K562 (cell line): ENCODE data around the gene SNX10. TPM values are rescaled to one million over a fixed set of nuclear protein-coding genes. Genes with fewer than 3 reads are reported as not detected.

Source experiments
- ARID2 ChIP-seq: fragments of 450-650 bp; IDR thresholded peaks from 2 replicates; pipeline ENCODE4 v1.6.1; 2017; ENCODE audit warnings: antibody characterized with exemption, mild to moderate bottlenecking
- ARNT ChIP-seq, 2 experiments: fragments of 450-650 bp; IDR thresholded peaks; 2 replicates each; pipeline ENCODE4 v1.6.1; 2016; ENCODE audit warnings: mild to moderate bottlenecking in 1 of 2
- CEBPB ChIP-seq: fragments of 450-650 bp; IDR thresholded peaks from 2 replicates; pipeline ENCODE4 v1.6.1; 2016; ENCODE audit warnings: missing genetic modification characterization, missing compliant biosample characterization
- GTF2A2 ChIP-seq: IDR thresholded peaks from 2 replicates; pipeline ENCODE4 v1.6.1; 2016; ENCODE audit warnings: mild to moderate bottlenecking, missing genetic modification characterization, missing compliant biosample characterization
- HMG20B ChIP-seq: fragments of 250-450 bp; sonication (Bioruptor Pico); IDR thresholded peaks from 2 replicates; pipeline ENCODE4 v1.5.0; 2021; ENCODE audit warnings: mild to moderate bottlenecking
- NFRKB ChIP-seq: fragments of 450-650 bp; IDR thresholded peaks from 2 replicates; pipeline ENCODE4 v1.6.1; 2016; ENCODE audit warnings: low read depth
- PYGO2 ChIP-seq: fragments of 450-650 bp; IDR thresholded peaks from 2 replicates; pipeline ENCODE4 v1.6.1; 2016; ENCODE audit warnings: mild to moderate bottlenecking, missing genetic modification characterization, moderate library complexity, missing compliant biosample characterization
- RNF2 ChIP-seq: sonication (generic); IDR thresholded peaks from 2 replicates; pipeline ENCODE4 v1.6.1; 2016
- SNAPC5 ChIP-seq: fragments of 250-450 bp; sonication (Bioruptor Pico); IDR thresholded peaks from 2 replicates; pipeline ENCODE4 v1.8.0; 2021; ENCODE audit warnings: moderate library complexity, mild to moderate bottlenecking, inconsistent platforms
- WHSC1 ChIP-seq: IDR thresholded peaks from one replicate; pipeline ENCODE4 v1.6.1; 2012; ENCODE audit warnings: low read length, control low read depth, inconsistent platforms
- XRCC5 ChIP-seq: fragments of 200-400 bp; formaldehyde crosslinking; IDR thresholded peaks from 2 replicates; pipeline ENCODE4 v1.6.1; 2017; ENCODE audit warnings: low read depth, mild to moderate bottlenecking, low read length
- ZNF24 ChIP-seq: fragments of 450-650 bp; IDR thresholded peaks from 2 replicates; pipeline ENCODE4 v1.6.1; 2016
- ZNF57 ChIP-seq: fragments of 450-650 bp; formaldehyde crosslinking; IDR thresholded peaks from 2 replicates; pipeline ENCODE4 v1.4.0; 2020; ENCODE audit warnings: mild to moderate bottlenecking, moderate library complexity
- polyA plus RNA-seq, 8 experiments: library from polyadenylated mRNA; depleted of rRNA in 4 of 8; stranded (reverse) in 5 of 8; unstranded in 3 of 8; fragments of >200 nt; fragmentation: Nextera tagmentation in 2 of 8; fragmentation: Illumina TruSeq in 1 of 8; extraction: Ambion mirVana in 2 of 8; extraction: Trizol in 1 of 8; gene quantifications; 2 replicates each; pipeline versions ENCODE4 v1.2.1 to v1.2.3, GENCODE V29; 2011 to 2014; ENCODE audit warnings: inconsistent platforms in 1 of 8, missing spikeins in 1 of 8
- total RNA-seq, 7 experiments: library from RNA; depleted of rRNA in 6 of 7; stranded (reverse); fragments of >200 nt in 6 of 7; fragmentation: Illumina TruSeq in 2 of 7; extraction: Trizol in 2 of 7; gene quantifications; 2 replicates each; pipeline versions ENCODE4 v1.2.1 to v1.2.3, GENCODE V29; 2011 to 2021; ENCODE audit warnings: low replicate concordance in 1 of 7
- TF ChIP-seq, protein P1 (sequence below): fragments of 450-650 bp; IDR thresholded peaks from 2 replicates; pipeline ENCODE4 v1.6.1; 2016; ENCODE audit warnings: mild to moderate bottlenecking, moderate library complexity
- TF ChIP-seq, protein P2 (sequence below), 2 experiments: fragments of 450-650 bp in 1 of 2; sonication (generic) in 1 of 2; formaldehyde crosslinking in 1 of 2; IDR thresholded peaks in 1 of 2; conservative IDR thresholded peaks in 1 of 2; 2 replicates each; pipeline versions ENCODE4 v1.6.1 to v1.8.1; 2016 to 2023; ENCODE audit warnings: mild to moderate bottlenecking in 2 of 2, moderate library complexity in 2 of 2, inconsistent platforms in 1 of 2, missing genetic modification reagents in 1 of 2

The SNX10 gene
- total and polyA plus RNA-seq, 9 of the 15 experiments (the other 6 are each of a cell fraction or from before 2014, with no cell fraction given), result 6.9 to 16.5 (median 11.5) TPM

DNA sequence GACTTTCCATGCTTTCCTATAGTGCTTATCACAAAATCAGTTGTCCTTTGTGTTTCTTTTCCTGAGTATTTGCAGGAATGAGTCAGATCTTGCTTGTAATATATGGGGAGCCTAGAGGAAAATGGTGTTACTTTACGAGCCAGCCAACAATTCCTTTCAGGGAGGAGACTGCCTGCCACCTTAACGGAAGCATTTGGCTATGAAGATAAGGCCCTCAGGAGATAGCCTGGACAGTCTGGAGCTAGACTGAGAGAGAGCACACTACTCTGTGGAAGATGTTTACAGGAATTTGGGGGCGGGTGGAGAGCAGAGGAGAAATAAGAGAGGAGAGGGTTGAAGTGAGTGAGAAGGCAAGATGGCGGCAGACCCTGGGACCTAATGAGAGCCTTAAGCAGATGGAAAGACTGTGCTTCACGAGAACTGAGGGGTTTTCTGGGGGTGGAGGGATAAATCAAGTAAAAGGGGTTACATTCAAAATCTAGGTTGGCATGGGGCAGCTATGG is 126.3 kb downstream of the SNX10 start (continued):
- TF ChIP-seq, protein P1, sequence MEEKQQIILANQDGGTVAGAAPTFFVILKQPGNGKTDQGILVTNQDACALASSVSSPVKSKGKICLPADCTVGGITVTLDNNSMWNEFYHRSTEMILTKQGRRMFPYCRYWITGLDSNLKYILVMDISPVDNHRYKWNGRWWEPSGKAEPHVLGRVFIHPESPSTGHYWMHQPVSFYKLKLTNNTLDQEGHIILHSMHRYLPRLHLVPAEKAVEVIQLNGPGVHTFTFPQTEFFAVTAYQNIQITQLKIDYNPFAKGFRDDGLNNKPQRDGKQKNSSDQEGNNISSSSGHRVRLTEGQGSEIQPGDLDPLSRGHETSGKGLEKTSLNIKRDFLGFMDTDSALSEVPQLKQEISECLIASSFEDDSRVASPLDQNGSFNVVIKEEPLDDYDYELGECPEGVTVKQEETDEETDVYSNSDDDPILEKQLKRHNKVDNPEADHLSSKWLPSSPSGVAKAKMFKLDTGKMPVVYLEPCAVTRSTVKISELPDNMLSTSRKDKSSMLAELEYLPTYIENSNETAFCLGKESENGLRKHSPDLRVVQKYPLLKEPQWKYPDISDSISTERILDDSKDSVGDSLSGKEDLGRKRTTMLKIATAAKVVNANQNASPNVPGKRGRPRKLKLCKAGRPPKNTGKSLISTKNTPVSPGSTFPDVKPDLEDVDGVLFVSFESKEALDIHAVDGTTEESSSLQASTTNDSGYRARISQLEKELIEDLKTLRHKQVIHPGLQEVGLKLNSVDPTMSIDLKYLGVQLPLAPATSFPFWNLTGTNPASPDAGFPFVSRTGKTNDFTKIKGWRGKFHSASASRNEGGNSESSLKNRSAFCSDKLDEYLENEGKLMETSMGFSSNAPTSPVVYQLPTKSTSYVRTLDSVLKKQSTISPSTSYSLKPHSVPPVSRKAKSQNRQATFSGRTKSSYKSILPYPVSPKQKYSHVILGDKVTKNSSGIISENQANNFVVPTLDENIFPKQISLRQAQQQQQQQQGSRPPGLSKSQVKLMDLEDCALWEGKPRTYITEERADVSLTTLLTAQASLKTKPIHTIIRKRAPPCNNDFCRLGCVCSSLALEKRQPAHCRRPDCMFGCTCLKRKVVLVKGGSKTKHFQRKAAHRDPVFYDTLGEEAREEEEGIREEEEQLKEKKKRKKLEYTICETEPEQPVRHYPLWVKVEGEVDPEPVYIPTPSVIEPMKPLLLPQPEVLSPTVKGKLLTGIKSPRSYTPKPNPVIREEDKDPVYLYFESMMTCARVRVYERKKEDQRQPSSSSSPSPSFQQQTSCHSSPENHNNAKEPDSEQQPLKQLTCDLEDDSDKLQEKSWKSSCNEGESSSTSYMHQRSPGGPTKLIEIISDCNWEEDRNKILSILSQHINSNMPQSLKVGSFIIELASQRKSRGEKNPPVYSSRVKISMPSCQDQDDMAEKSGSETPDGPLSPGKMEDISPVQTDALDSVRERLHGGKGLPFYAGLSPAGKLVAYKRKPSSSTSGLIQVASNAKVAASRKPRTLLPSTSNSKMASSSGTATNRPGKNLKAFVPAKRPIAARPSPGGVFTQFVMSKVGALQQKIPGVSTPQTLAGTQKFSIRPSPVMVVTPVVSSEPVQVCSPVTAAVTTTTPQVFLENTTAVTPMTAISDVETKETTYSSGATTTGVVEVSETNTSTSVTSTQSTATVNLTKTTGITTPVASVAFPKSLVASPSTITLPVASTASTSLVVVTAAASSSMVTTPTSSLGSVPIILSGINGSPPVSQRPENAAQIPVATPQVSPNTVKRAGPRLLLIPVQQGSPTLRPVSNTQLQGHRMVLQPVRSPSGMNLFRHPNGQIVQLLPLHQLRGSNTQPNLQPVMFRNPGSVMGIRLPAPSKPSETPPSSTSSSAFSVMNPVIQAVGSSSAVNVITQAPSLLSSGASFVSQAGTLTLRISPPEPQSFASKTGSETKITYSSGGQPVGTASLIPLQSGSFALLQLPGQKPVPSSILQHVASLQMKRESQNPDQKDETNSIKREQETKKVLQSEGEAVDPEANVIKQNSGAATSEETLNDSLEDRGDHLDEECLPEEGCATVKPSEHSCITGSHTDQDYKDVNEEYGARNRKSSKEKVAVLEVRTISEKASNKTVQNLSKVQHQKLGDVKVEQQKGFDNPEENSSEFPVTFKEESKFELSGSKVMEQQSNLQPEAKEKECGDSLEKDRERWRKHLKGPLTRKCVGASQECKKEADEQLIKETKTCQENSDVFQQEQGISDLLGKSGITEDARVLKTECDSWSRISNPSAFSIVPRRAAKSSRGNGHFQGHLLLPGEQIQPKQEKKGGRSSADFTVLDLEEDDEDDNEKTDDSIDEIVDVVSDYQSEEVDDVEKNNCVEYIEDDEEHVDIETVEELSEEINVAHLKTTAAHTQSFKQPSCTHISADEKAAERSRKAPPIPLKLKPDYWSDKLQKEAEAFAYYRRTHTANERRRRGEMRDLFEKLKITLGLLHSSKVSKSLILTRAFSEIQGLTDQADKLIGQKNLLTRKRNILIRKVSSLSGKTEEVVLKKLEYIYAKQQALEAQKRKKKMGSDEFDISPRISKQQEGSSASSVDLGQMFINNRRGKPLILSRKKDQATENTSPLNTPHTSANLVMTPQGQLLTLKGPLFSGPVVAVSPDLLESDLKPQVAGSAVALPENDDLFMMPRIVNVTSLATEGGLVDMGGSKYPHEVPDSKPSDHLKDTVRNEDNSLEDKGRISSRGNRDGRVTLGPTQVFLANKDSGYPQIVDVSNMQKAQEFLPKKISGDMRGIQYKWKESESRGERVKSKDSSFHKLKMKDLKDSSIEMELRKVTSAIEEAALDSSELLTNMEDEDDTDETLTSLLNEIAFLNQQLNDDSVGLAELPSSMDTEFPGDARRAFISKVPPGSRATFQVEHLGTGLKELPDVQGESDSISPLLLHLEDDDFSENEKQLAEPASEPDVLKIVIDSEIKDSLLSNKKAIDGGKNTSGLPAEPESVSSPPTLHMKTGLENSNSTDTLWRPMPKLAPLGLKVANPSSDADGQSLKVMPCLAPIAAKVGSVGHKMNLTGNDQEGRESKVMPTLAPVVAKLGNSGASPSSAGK, result peak; percentile 44; the same call in 1 of the 2 replicates
- TF ChIP-seq CEBPB (no peak), ARNT (IDR thresholded peaks at IDR 0.05) (peak in 1 of 2 experiments; percentile 76; a peak in 1 of 4 replicates), SNAPC5 (no peak), PYGO2 (tag) (peak; percentile 9), GTF2A2 (tag) (no peak), XRCC5 (no peak), HMG20B (CRISPR knock-in tag) (no peak), WHSC1 (no peak), ZNF24 (no peak), NFRKB (peak; percentile 99), ZNF57 (CRISPR knock-in tag) (no peak), ARID2 (no peak), RNF2 (peak; percentile 73)
- TF ChIP-seq, protein P2, sequence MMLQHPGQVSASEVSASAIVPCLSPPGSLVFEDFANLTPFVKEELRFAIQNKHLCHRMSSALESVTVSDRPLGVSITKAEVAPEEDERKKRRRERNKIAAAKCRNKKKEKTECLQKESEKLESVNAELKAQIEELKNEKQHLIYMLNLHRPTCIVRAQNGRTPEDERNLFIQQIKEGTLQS (IDR thresholded peaks at IDR 0.05), result peak; percentile 48; the same call in 1 of the 2 replicates
- TF ChIP-seq, protein P2 (CRISPR knock-in tag; conservative IDR thresholded peaks at IDR 0.05), result no peak
